ENCODE results near the gene ERMAP.
"Not testable (repeated sequence)": the region's sequence is repeated elsewhere in the genome, so short reads cannot be mapped to it uniquely, and the experiment has no call there.

DNA sequence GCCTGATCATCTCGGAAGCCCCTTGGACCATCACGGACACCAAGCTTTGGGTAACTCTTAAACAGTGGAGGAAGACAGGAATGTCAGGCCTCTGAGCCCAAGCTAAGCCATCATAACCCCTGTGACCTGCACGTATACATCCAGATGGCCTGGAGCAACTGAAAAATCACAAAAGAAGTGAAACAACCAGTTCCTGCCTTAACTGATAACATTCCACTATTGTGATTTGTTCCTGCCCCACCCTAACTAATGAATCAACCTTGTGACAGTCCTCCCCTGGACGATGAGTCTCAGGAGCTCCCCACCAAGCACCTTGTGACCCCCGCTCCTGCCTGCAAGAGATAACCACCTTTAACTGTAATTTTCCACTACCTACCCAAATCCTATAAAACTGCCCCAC, 42.4 kb downstream of the ERMAP start:
- TF ChIP-seq ZNF274 (IDR thresholded peaks at IDR 0.05; ENCODE audit: low read depth, low read length); SUZ12 (IDR thresholded peaks at IDR 0.05; ENCODE audit: extremely low read depth, insufficient read depth, insufficient read length); YY1 (IDR thresholded peaks at IDR 0.05; ENCODE audit: insufficient read depth, insufficient read length): not testable (repeated sequence)

Measured in NT2/D1 (cell line).